H1 (cell line): Measurements from ENCODE around the gene MED23. TPM values are rescaled to one million over a fixed set of nuclear protein-coding genes. Genes with fewer than 3 reads are reported as not detected.

ENCODE experiments used
- BCL11A ChIP-seq, 2 experiments: IDR thresholded peaks; one replicate each; pipeline ENCODE4 v1.6.1; 2011; ENCODE audit warnings: low read depth in 2 of 2, low read length in 2 of 2, mild to moderate bottlenecking in 2 of 2
- CEBPB ChIP-seq: IDR thresholded peaks from 2 replicates; pipeline ENCODE4 v1.6.1; 2012; ENCODE audit warnings: low read depth, low read length
- CHD7 ChIP-seq: fragments of 300-600 bp; sonication (generic); IDR thresholded peaks from 2 replicates; pipeline ENCODE4 v1.7.1; 2012; ENCODE audit warnings: low read length, moderate library complexity, mild to moderate bottlenecking, inconsistent platforms; ENCODE audit not compliant: insufficient replicate concordance
- NRF1 ChIP-seq: IDR thresholded peaks from 2 replicates; pipeline ENCODE4 v1.6.1; 2011; ENCODE audit warnings: mild to moderate bottlenecking, low read depth, low read length, improper control_type of control experiment
- RNF2 ChIP-seq: fragments of 200-900, 300-1000 bp; sonication (generic); IDR thresholded peaks from 2 replicates; pipeline ENCODE4 v1.7.1; 2016; ENCODE audit warnings: borderline replicate concordance, low read depth, mild to moderate bottlenecking, antibody characterized with exemption, low read length; ENCODE audit not compliant: poor library complexity, severe bottlenecking; ENCODE audit errors: missing control alignments
- RXRA ChIP-seq: IDR thresholded peaks from 2 replicates; pipeline ENCODE4 v1.6.1; 2011; ENCODE audit warnings: low read depth, mild to moderate bottlenecking, low read length, moderate library complexity; ENCODE audit not compliant: insufficient read depth
- SP1 ChIP-seq: IDR thresholded peaks from 2 replicates; pipeline ENCODE4 v1.6.1; 2011; ENCODE audit warnings: low read depth, low read length
- SRF ChIP-seq: IDR thresholded peaks from 2 replicates; pipeline ENCODE4 v1.6.1; 2011; ENCODE audit warnings: mild to moderate bottlenecking, low read depth, low read length, moderate library complexity
- ZNF274 ChIP-seq: IDR thresholded peaks from 2 replicates; pipeline ENCODE4 v1.7.0; 2012; ENCODE audit warnings: low read length, borderline replicate concordance; ENCODE audit errors: extremely low read depth
- polyA plus RNA-seq, 7 experiments: library from polyadenylated mRNA; depleted of rRNA in 3 of 7; stranded (reverse) in 5 of 7; unstranded in 2 of 7; fragments of >200 nt in 5 of 7; fragments of 200-250 nt in 2 of 7; gene quantifications; 1 replicate in 5 of 7; 2 replicates in 1 of 7; 4 replicates in 1 of 7; pipeline versions ENCODE4 v1.2.1 to v1.2.3, GENCODE V29; 2011 to 2013; ENCODE audit warnings: missing spikeins in 2 of 7, mixed read lengths in 2 of 7
- total RNA-seq: library from RNA; stranded (reverse); fragmentation: NEBNext Ultra II Directional; extraction: Animal tissue kit (Norgen Biotek cat#: 25700); gene quantifications from 2 replicates; pipeline ENCODE4 v1.2.1, GENCODE V29; 2021

MED23 gene
- total and polyA plus RNA-seq, 2 of the 8 experiments (the other 6 are each of a cell fraction or from before 2014, with no cell fraction given), result 10.5 to 13.0 TPM

- peak; percentile 52 for TF ChIP-seq CHD7
- peak; percentile 73; the same call in 1 of the 2 replicates for TF ChIP-seq SP1
- no peak for TF ChIP-seq BCL11A (IDR thresholded peaks at IDR 0.05; ENCODE audit: low read depth in 2 of 2, low read length in 2 of 2)
- 0 out of 2 replicates have a peak, but pooled peaks have one; percentile 80 for TF ChIP-seq RXRA
- no peak for TF ChIP-seq ZNF274
- TF ChIP-seq NRF1, result no peak
- no peak for TF ChIP-seq CEBPB
- TF ChIP-seq RNF2, result no peak
- TF ChIP-seq SRF, result peak; percentile 80
Observed at GRCh38 chr6:131627724-131628682, at the start of gene MED23 (continued).
